SK-N-SH (cell line): ENCODE data around the gene ASAP3. TPM values are rescaled to one million over a fixed set of nuclear protein-coding genes. Genes with fewer than 3 reads are reported as not detected.

Experiments used
- CTCF ChIA-PET: fragments of 300-600, 350-600 bp; formaldehyde crosslinking; extraction: SDS; loops from one replicate; lab custom pipeline; 2021; lab: Yijun Ruan, JAX
- POLR2A ChIA-PET: fragments of 350-600 bp; sonication (Branson Sonifier 250); formaldehyde crosslinking; extraction: SDS; loops from one replicate; lab custom pipeline; 2020; ENCODE audit warnings: antibody characterized with exemption, inconsistent platforms; lab: Yijun Ruan, JAX
- DNase-seq: peaks from one replicate; pipeline ENCODE4 v3.0.0; 2012
- H2AFZ ChIP-seq: fragments of 200-600 bp; sonication (generic); 2 replicates; pipeline ENCODE4 v1.8.1; 2016; ENCODE audit warnings: antibody characterized with exemption, mild to moderate bottlenecking, low read depth
- H3F3A ChIP-seq: fragments of 200-600 bp; sonication (generic); replicated peaks from 2 replicates; pipeline ENCODE3; 2016; ENCODE audit warnings: antibody characterized with exemption, mild to moderate bottlenecking; ENCODE audit not compliant: insufficient read depth
- H3K27ac ChIP-seq, 2 experiments: fragments of 200-500 bp in 1 of 2; fragments of 200-600 bp in 1 of 2; sonication (Bioruptor generic) in 1 of 2; sonication (generic), shearing (Covaris generic) in 1 of 2; 2 replicates each; pipeline versions ENCODE4 v1.5.1 to v1.6.1; 2014 to 2016; ENCODE audit warnings: low read depth in 2 of 2, inconsistent platforms in 1 of 2, low read length in 1 of 2, mild to moderate bottlenecking in 1 of 2, mixed read lengths in 1 of 2
- H3K27me3 ChIP-seq: fragments of 200-600 bp; sonication (generic), shearing (Covaris generic); 2 replicates; pipeline ENCODE4 v1.6.1; 2016; ENCODE audit warnings: mixed run types; ENCODE audit not compliant: insufficient read depth
- H3K36me3 ChIP-seq, 2 experiments: fragments of 200-500 bp in 1 of 2; fragments of 200-600 bp in 1 of 2; sonication (Bioruptor generic) in 1 of 2; sonication (generic) in 1 of 2; replicated peaks in 1 of 2; 2 replicates each; pipeline versions ENCODE3 to v1.5.1; 2014 to 2016; ENCODE audit warnings: low read length in 1 of 2, mild to moderate bottlenecking in 1 of 2; ENCODE audit not compliant: insufficient read depth in 2 of 2, control insufficient read depth in 1 of 2
- H3K4me1 ChIP-seq, 2 experiments: fragments of 200-500 bp in 1 of 2; fragments of 200-600 bp in 1 of 2; sonication (Bioruptor generic) in 1 of 2; sonication (generic), shearing (Covaris generic) in 1 of 2; 2 replicates each; pipeline versions ENCODE4 v1.5.1 to v1.6.1; 2014 to 2016; ENCODE audit warnings: low read depth in 1 of 2, low read length in 1 of 2, mixed run types in 1 of 2; ENCODE audit not compliant: insufficient read depth in 2 of 2, control insufficient read depth in 1 of 2
- H3K4me2 ChIP-seq: fragments of 200-600 bp; sonication (generic), shearing (Covaris generic); 2 replicates; pipeline ENCODE4 v1.6.1; 2017; ENCODE audit warnings: mixed run types
- H3K4me3 ChIP-seq, 2 experiments: fragments of 200-500 bp in 1 of 2; fragments of 200-600 bp in 1 of 2; sonication (Bioruptor generic) in 1 of 2; sonication (generic), shearing (Covaris generic) in 1 of 2; 2 replicates each; pipeline versions ENCODE4 v1.5.1 to v1.8.1; 2014 to 2016; ENCODE audit warnings: low read depth in 2 of 2, inconsistent platforms in 1 of 2, low read length in 1 of 2, mild to moderate bottlenecking in 1 of 2, mixed read lengths in 1 of 2, moderate library complexity in 1 of 2
- H3K79me2 ChIP-seq: fragments of 200-600 bp; sonication (generic); 2 replicates; pipeline ENCODE4 v1.8.1; 2017; ENCODE audit warnings: mild to moderate bottlenecking; ENCODE audit not compliant: insufficient read depth
- H3K9ac ChIP-seq: fragments of 200-600 bp; sonication (generic); 2 replicates; pipeline ENCODE4 v1.6.1; 2017; ENCODE audit warnings: mixed run types
- H3K9me2 ChIP-seq: fragments of 200-600 bp; sonication (generic); 2 replicates; pipeline ENCODE4 v1.6.1; 2017; ENCODE audit warnings: mixed run types
- H3K9me3 ChIP-seq: fragments of 200-600 bp; sonication (generic); 2 replicates; pipeline ENCODE4 v1.6.1; 2017; ENCODE audit warnings: mixed run types, mild to moderate bottlenecking, moderate library complexity
- H4K20me1 ChIP-seq: fragments of 200-600 bp; sonication (generic); 2 replicates; pipeline ENCODE4 v1.6.1; 2017; ENCODE audit warnings: mild to moderate bottlenecking, mixed run types; ENCODE audit not compliant: insufficient read depth
- CHD2 ChIP-seq: fragments of 150-350 bp; IDR thresholded peaks from 2 replicates; pipeline ENCODE4 v1.6.1; 2018; ENCODE audit warnings: low read length; ENCODE audit not compliant: partially characterized antibody
- ELF1 ChIP-seq: IDR thresholded peaks from 2 replicates; pipeline ENCODE4 v1.4.0; 2012
- EZH2phosphoT487 ChIP-seq: fragments of 200-600 bp; sonication (generic); IDR thresholded peaks from 2 replicates; pipeline ENCODE4 v1.6.1; 2017; ENCODE audit warnings: low read depth, mixed run types, mild to moderate bottlenecking, antibody characterized with exemption, moderate library complexity, borderline replicate concordance
- FOXJ3 ChIP-seq: sonication (generic); formaldehyde crosslinking; IDR thresholded peaks from 2 replicates; pipeline ENCODE4 v1.5.1; 2020; ENCODE audit warnings: mild to moderate bottlenecking, missing genetic modification reagents
- FOXM1 ChIP-seq: IDR thresholded peaks from 2 replicates; pipeline ENCODE4 v1.4.0; 2012; ENCODE audit warnings: low read depth, mild to moderate bottlenecking
- MXI1 ChIP-seq: IDR thresholded peaks from 2 replicates; pipeline ENCODE4 v1.6.1; 2012; ENCODE audit warnings: mild to moderate bottlenecking, low read depth, low read length, improper control_type of control experiment
- NFIC ChIP-seq: IDR thresholded peaks from 2 replicates; pipeline ENCODE4 v1.4.0; 2012; ENCODE audit warnings: borderline replicate concordance
- POLR2AphosphoS5 ChIP-seq: IDR thresholded peaks from 2 replicates; pipeline ENCODE4 v1.6.1; 2012; ENCODE audit warnings: low read depth, low read length
- RCOR1 ChIP-seq: fragments of 150-350 bp; IDR thresholded peaks from 2 replicates; pipeline ENCODE4 v1.6.1; 2017; ENCODE audit warnings: antibody characterized with exemption, low read length
- RXRA ChIP-seq: IDR thresholded peaks from 2 replicates; pipeline ENCODE4 v1.4.0; 2012; ENCODE audit warnings: low read depth, mild to moderate bottlenecking, borderline replicate concordance
- SIN3A ChIP-seq: IDR thresholded peaks from 2 replicates; pipeline ENCODE4 v1.6.1; 2012; ENCODE audit warnings: low read depth, mild to moderate bottlenecking, low read length, moderate library complexity, borderline replicate concordance
- TAF1 ChIP-seq: IDR thresholded peaks from 2 replicates; pipeline ENCODE4 v1.6.1; 2012; ENCODE audit warnings: low read depth, mild to moderate bottlenecking, low read length, moderate library complexity, borderline replicate concordance
- YY1 ChIP-seq: IDR thresholded peaks from 2 replicates; pipeline ENCODE4 v1.4.0; 2012; ENCODE audit warnings: low read depth, mild to moderate bottlenecking
- WGBS: methylation state at CpG from one replicate; pipeline ENCODE4 v1.1.6; 2017; ENCODE audit warnings: low lambda C conversion rate; 5-methylcytosine and 5-hydroxymethylcytosine counted together
- polyA plus RNA-seq, 3 experiments: library from polyadenylated mRNA; depleted of rRNA; stranded (reverse); fragments of >200 nt; gene quantifications; 2 replicates each; pipeline ENCODE4 v1.2.3, GENCODE V29; 2012
- TF ChIP-seq, protein P1 (sequence below): IDR thresholded peaks from 2 replicates; pipeline ENCODE4 v1.4.0; 2012; ENCODE audit warnings: low read depth, borderline replicate concordance
- TF ChIP-seq, protein P2 (sequence below): fragments of 150-350 bp; IDR thresholded peaks from 2 replicates; pipeline ENCODE4 v1.6.1; 2016; ENCODE audit warnings: mild to moderate bottlenecking, low read depth, low read length
- TF ChIP-seq, protein P3 (sequence below): IDR thresholded peaks from 2 replicates; pipeline ENCODE4 v1.4.0; 2012; ENCODE audit warnings: low read depth, borderline replicate concordance

Gene ASAP3
- polyA plus RNA-seq, 1 of the 3 experiments (the other 2 are of a cell fraction): 19.6 TPM

DNA sequence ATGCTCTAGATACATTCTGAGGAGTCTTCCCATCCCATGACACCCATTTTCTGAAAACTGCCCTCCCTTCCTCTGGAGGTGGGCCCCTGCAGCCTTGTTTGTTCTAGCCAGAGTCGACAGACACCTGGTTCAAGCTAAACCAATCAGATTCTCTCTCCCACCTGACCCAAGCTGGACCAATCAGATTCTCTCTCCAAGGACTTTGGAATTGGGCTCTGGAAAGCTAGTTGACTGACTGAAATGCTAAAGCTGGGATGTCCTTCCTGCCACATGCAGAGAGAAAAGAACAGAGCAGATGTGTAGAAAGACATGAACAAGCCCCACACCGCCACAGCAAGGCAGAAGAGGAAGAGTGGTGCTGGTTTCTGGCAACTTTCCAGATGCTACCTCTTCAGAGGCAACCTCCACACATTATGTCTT lies 24.6 kb downstream of the ASAP3 start:
- H3K27me3 ChIP-seq: no peaks in the 10 kb centered on the region
- H3F3A ChIP-seq: peaks cover 6% of the 10 kb centered on the region
- H3K4me2 ChIP-seq: no peak overlapping the region
- no peak overlapping the region for H3K4me3 ChIP-seq
- H3K9me2 ChIP-seq: no peaks in the 10 kb centered on the region
- no peaks in the 10 kb centered on the region for H3K9me3 ChIP-seq
- no peak overlapping the region for H3K27ac ChIP-seq
- peaks cover 3% of the 10 kb centered on the region; the same call in 1 of the 2 replicates for H3K79me2 ChIP-seq
- TF ChIP-seq, protein P1, sequence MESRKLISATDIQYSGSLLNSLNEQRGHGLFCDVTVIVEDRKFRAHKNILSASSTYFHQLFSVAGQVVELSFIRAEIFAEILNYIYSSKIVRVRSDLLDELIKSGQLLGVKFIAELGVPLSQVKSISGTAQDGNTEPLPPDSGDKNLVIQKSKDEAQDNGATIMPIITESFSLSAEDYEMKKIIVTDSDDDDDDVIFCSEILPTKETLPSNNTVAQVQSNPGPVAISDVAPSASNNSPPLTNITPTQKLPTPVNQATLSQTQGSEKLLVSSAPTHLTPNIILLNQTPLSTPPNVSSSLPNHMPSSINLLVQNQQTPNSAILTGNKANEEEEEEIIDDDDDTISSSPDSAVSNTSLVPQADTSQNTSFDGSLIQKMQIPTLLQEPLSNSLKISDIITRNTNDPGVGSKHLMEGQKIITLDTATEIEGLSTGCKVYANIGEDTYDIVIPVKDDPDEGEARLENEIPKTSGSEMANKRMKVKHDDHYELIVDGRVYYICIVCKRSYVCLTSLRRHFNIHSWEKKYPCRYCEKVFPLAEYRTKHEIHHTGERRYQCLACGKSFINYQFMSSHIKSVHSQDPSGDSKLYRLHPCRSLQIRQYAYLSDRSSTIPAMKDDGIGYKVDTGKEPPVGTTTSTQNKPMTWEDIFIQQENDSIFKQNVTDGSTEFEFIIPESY: no peak
- TF ChIP-seq NFIC (no peak), FOXJ3 (CRISPR knock-in tag) (no peak), SIN3A (no peak), CHD2 (no peak), YY1 (no peak), POLR2AphosphoS5 (no peak), ELF1 (no peak), RCOR1 (no peak), MXI1 (no peak), TAF1 (no peak), RXRA (no peak), EZH2phosphoT487 (no peak), FOXM1 (no peak)
- TF ChIP-seq, protein P2, sequence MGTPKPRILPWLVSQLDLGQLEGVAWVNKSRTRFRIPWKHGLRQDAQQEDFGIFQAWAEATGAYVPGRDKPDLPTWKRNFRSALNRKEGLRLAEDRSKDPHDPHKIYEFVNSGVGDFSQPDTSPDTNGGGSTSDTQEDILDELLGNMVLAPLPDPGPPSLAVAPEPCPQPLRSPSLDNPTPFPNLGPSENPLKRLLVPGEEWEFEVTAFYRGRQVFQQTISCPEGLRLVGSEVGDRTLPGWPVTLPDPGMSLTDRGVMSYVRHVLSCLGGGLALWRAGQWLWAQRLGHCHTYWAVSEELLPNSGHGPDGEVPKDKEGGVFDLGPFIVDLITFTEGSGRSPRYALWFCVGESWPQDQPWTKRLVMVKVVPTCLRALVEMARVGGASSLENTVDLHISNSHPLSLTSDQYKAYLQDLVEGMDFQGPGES: no peak
- TF ChIP-seq, protein P3, sequence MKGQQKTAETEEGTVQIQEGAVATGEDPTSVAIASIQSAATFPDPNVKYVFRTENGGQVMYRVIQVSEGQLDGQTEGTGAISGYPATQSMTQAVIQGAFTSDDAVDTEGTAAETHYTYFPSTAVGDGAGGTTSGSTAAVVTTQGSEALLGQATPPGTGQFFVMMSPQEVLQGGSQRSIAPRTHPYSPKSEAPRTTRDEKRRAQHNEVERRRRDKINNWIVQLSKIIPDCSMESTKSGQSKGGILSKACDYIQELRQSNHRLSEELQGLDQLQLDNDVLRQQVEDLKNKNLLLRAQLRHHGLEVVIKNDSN: no peak
- no peak overlapping the region for H2AFZ ChIP-seq
- DNase-seq: no peak
- H3K36me3 ChIP-seq: peaks cover 3 to 6% of the 10 kb centered on the region in 2 experiments
- no peak overlapping the region for H3K9ac ChIP-seq
- ChIA-PET POLR2A (no interaction called here), CTCF (no interaction called here)
- H4K20me1 ChIP-seq: no peaks in the 10 kb centered on the region
- no peaks in the 10 kb centered on the region for H3K4me1 ChIP-seq
- WGBS: 85% methylated on average over 2 of the region's 2 CpGs
